H9 (cell line): ENCODE results near the gene GPHN. TPM values are rescaled to one million over a fixed set of nuclear protein-coding genes. Genes with fewer than 3 reads are reported as not detected.

Experiments
- DNase-seq: peaks from one replicate; pipeline ENCODE4 v3.0.0-alpha.2; 2017
- H2AFZ ChIP-seq: one replicate; pipeline ENCODE4 v1.6.1; 2013; ENCODE audit warnings: mild to moderate bottlenecking, low read length, control low read depth, moderate library complexity
- H2AK5ac ChIP-seq: 2 replicates; pipeline ENCODE4 v1.6.1; 2013; ENCODE audit warnings: low read length, control low read depth, mixed read lengths; ENCODE audit not compliant: insufficient read length
- H2BK120ac ChIP-seq: one replicate; pipeline ENCODE4 v1.6.1; 2013; ENCODE audit warnings: low read depth, mild to moderate bottlenecking, low read length, control low read depth, inconsistent platforms; ENCODE audit not compliant: poor library complexity, severe bottlenecking
- H2BK12ac ChIP-seq: 2 replicates; pipeline ENCODE4 v1.6.1; 2013; ENCODE audit warnings: low read length, control low read depth, mixed read lengths, low read depth; ENCODE audit not compliant: insufficient read length
- H2BK15ac ChIP-seq: 2 replicates; pipeline ENCODE4 v1.6.1; 2013; ENCODE audit warnings: low read depth, low read length, control low read depth
- H2BK20ac ChIP-seq: one replicate; pipeline ENCODE4 v1.6.1; 2013; ENCODE audit warnings: low read depth, mild to moderate bottlenecking, low read length, control low read depth, inconsistent platforms; ENCODE audit not compliant: poor library complexity, severe bottlenecking
- H2BK5ac ChIP-seq: 2 replicates; pipeline ENCODE4 v1.6.1; 2013; ENCODE audit warnings: low read length, control low read depth, mixed read lengths; ENCODE audit not compliant: insufficient read length
- H3K14ac ChIP-seq: 2 replicates; pipeline ENCODE4 v1.6.1; 2013; ENCODE audit warnings: low read length, control low read depth; ENCODE audit not compliant: insufficient read depth
- H3K18ac ChIP-seq: 2 replicates; pipeline ENCODE4 v1.6.1; 2013; ENCODE audit warnings: low read depth, mild to moderate bottlenecking, mixed read lengths, low read length, control low read depth; ENCODE audit not compliant: insufficient read length
- H3K23ac ChIP-seq: 2 replicates; pipeline ENCODE4 v1.6.1; 2013; ENCODE audit warnings: low read length, control low read depth, mixed read lengths, low read depth; ENCODE audit not compliant: insufficient read length
- H3K23me2 ChIP-seq: 2 replicates; pipeline ENCODE4 v1.6.1; 2013; ENCODE audit warnings: low read depth, mild to moderate bottlenecking, mixed read lengths, low read length, control low read depth; ENCODE audit not compliant: insufficient read length, poor library complexity, severe bottlenecking
- H3K27ac ChIP-seq: 2 replicates; pipeline ENCODE4 v1.5.1; 2013; ENCODE audit warnings: low read length, control low read depth, mixed read lengths, low read depth; ENCODE audit not compliant: insufficient read length
- H3K27me3 ChIP-seq: 2 replicates; pipeline ENCODE4 v1.6.1; 2013; ENCODE audit warnings: low read length, control low read depth, inconsistent platforms; ENCODE audit not compliant: insufficient read depth
- H3K4ac ChIP-seq: 2 replicates; pipeline ENCODE4 v1.6.1; 2013; ENCODE audit warnings: low read depth, mild to moderate bottlenecking, control low read depth, inconsistent platforms, low read length, moderate library complexity
- H3K4me1 ChIP-seq: 2 replicates; pipeline ENCODE4 v1.6.1; 2013; ENCODE audit warnings: low read length, control low read depth, inconsistent platforms; ENCODE audit not compliant: insufficient read depth
- H3K4me2 ChIP-seq: 2 replicates; pipeline ENCODE4 v1.6.1; 2013; ENCODE audit warnings: low read length, control low read depth, mixed read lengths; ENCODE audit not compliant: insufficient read length, insufficient read depth
- H3K56ac ChIP-seq: 2 replicates; pipeline ENCODE4 v1.6.1; 2013; ENCODE audit warnings: low read depth, mild to moderate bottlenecking, mixed read lengths, low read length, control low read depth; ENCODE audit not compliant: insufficient read length
- H3K79me1 ChIP-seq: 2 replicates; pipeline ENCODE4 v1.6.1; 2013; ENCODE audit warnings: low read depth, mild to moderate bottlenecking, moderate library complexity, low read length, control low read depth, inconsistent platforms; ENCODE audit not compliant: insufficient read depth, poor library complexity, severe bottlenecking
- H3K79me2 ChIP-seq: 2 replicates; pipeline ENCODE4 v1.6.1; 2013; ENCODE audit warnings: low read length, control low read depth, inconsistent platforms; ENCODE audit not compliant: insufficient read depth
- H3K9ac ChIP-seq: 2 replicates; pipeline ENCODE4 v1.6.1; 2013; ENCODE audit warnings: low read length, control low read depth, mixed read lengths; ENCODE audit not compliant: insufficient read length; ENCODE audit errors: extremely low read depth
- H3K9me3 ChIP-seq: one replicate; pipeline ENCODE4 v1.6.1; 2013; ENCODE audit warnings: low read depth, low read length, inconsistent platforms; ENCODE audit not compliant: control insufficient read depth
- H3T11ph ChIP-seq: one replicate; pipeline ENCODE4 v1.6.1; 2013; ENCODE audit warnings: mild to moderate bottlenecking, low read length, control low read depth, inconsistent platforms
- H4K20me1 ChIP-seq: one replicate; pipeline ENCODE4 v1.6.1; 2013; ENCODE audit not compliant: control insufficient read depth, insufficient read length, insufficient read depth
- H4K5ac ChIP-seq: 2 replicates; pipeline ENCODE4 v1.6.1; 2013; ENCODE audit warnings: low read depth, mild to moderate bottlenecking, mixed read lengths, low read length, control low read depth; ENCODE audit not compliant: insufficient read length
- H4K8ac ChIP-seq: replicated peaks from 2 replicates; pipeline ENCODE4 v1.6.1; 2013; ENCODE audit warnings: low read length, control low read depth, mixed read lengths, low read depth; ENCODE audit not compliant: insufficient read length
- H4K91ac ChIP-seq: 2 replicates; pipeline ENCODE4 v1.6.1; 2013; ENCODE audit warnings: low read depth, mild to moderate bottlenecking, moderate library complexity, mixed read lengths, low read length, control low read depth; ENCODE audit not compliant: insufficient read length
- H3K27ac Mint-ChIP-seq, 3 experiments: 2 replicates in 2 of 3; 3 replicates in 1 of 3; pipeline ENCODE4 v1.8.0; 2020 to 2021; ENCODE audit warnings: mixed read lengths in 3 of 3, mild to moderate bottlenecking in 1 of 3, moderate library complexity in 1 of 3
- H3K27me3 Mint-ChIP-seq: 2 replicates; pipeline ENCODE4 v1.8.0; 2021; ENCODE audit warnings: low read depth, mild to moderate bottlenecking, moderate library complexity, mixed read lengths
- H3K36me3 Mint-ChIP-seq, 3 experiments: 2 replicates in 2 of 3; 3 replicates in 1 of 3; pipeline ENCODE4 v1.8.0; 2020 to 2021; ENCODE audit warnings: low read depth in 3 of 3, mixed read lengths in 3 of 3; ENCODE audit not compliant: insufficient read depth in 1 of 3
- H3K4me1 Mint-ChIP-seq, 2 experiments: 2 replicates each; pipeline ENCODE4 v1.8.0; 2020; ENCODE audit warnings: mixed read lengths in 2 of 2
- H3K4me3 Mint-ChIP-seq, 2 experiments: 2 replicates in 1 of 2; 3 replicates in 1 of 2; pipeline ENCODE4 v1.8.0; 2020 to 2021; ENCODE audit warnings: mild to moderate bottlenecking in 2 of 2, mixed read lengths in 2 of 2, moderate library complexity in 1 of 2
- H3K9me3 Mint-ChIP-seq, 2 experiments: 2 replicates in 1 of 2; 3 replicates in 1 of 2; pipeline ENCODE4 v1.8.0; 2020; ENCODE audit warnings: mild to moderate bottlenecking in 2 of 2, mixed read lengths in 2 of 2, moderate library complexity in 1 of 2
- total RNA-seq: library from RNA; stranded (reverse); gene quantifications from 2 replicates; pipeline ENCODE4 v1.2.1, GENCODE V29; 2021
- TF ChIP-seq, protein P1 (sequence below): fragments of 200-600 bp; sonication (generic); conservative IDR thresholded peaks from 3 replicates; pipeline ENCODE4 v1.8.0; 2021; ENCODE audit warnings: antibody characterized with exemption, mild to moderate bottlenecking

Gene GPHN
- total RNA-seq, 1 experiment from 2014 or later: 16.1 TPM

DNA sequence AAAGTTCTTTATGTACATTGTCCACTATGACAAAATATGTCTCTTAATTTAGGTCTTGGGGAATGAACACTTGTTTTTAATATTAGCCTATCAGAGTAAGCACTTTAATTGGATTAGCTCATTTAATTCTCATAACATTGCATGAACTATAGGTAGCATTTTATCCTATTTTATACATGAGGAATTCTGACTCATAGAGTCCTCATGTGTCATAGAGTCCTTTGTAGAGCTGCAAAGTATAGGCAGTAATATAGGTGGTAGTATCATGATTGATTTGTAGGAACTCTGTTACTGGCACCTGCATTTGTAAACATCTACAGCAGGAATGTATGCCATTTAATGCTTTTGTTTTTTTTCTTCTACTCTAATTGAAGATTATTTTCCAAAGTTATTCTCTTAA lies 96.0 kb downstream of the GPHN start:
- Mint-ChIP-seq H3K27me3 (no peaks in the 10 kb centered on the region), H3K27ac (no peak overlapping the region), H3K36me3 (peaks cover 0 to 4% (median 3%) of the 10 kb centered on the region in 3 experiments; a peak in 3 of 7 replicates), H3K4me3 (no peak overlapping the region), H3K9me3 (peaks cover 7 to 10% of the 10 kb centered on the region in 2 experiments; a peak in 3 of 5 replicates), H3K4me1 (no peaks in the 10 kb centered on the region)
- Histone ChIP-seq H3K27me3 (no peaks in the 10 kb centered on the region), H3K9ac (no peak overlapping the region), H3K18ac (no peak overlapping the region), H4K5ac (no peak overlapping the region), H2BK15ac (no peak overlapping the region), H3K4me1 (no peaks in the 10 kb centered on the region), H2AK5ac (no peak overlapping the region), H3K27ac (no peak overlapping the region), H3K79me1 (no peaks in the 10 kb centered on the region), H4K91ac (no peak overlapping the region), H4K20me1 (no peaks in the 10 kb centered on the region), H4K8ac (no peak overlapping the region), H3K56ac (no peak overlapping the region), H2BK12ac (no peak overlapping the region), H2BK20ac (no peak overlapping the region), H3T11ph (no peak overlapping the region), H3K23ac (no peak overlapping the region), H2BK5ac (no peak overlapping the region), H3K4me2 (no peak overlapping the region), H2BK120ac (no peak overlapping the region), H2AFZ (no peak overlapping the region), H3K23me2 (no peaks in the 10 kb centered on the region), H3K79me2 (peaks cover 2% of the 10 kb centered on the region; the same call in 1 of the 2 replicates), H3K9me3 (no peaks in the 10 kb centered on the region), H3K14ac (no peak overlapping the region), H3K4ac (no peak overlapping the region)
- TF ChIP-seq, protein P1, sequence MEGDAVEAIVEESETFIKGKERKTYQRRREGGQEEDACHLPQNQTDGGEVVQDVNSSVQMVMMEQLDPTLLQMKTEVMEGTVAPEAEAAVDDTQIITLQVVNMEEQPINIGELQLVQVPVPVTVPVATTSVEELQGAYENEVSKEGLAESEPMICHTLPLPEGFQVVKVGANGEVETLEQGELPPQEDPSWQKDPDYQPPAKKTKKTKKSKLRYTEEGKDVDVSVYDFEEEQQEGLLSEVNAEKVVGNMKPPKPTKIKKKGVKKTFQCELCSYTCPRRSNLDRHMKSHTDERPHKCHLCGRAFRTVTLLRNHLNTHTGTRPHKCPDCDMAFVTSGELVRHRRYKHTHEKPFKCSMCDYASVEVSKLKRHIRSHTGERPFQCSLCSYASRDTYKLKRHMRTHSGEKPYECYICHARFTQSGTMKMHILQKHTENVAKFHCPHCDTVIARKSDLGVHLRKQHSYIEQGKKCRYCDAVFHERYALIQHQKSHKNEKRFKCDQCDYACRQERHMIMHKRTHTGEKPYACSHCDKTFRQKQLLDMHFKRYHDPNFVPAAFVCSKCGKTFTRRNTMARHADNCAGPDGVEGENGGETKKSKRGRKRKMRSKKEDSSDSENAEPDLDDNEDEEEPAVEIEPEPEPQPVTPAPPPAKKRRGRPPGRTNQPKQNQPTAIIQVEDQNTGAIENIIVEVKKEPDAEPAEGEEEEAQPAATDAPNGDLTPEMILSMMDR: no peak
- no peak for DNase-seq
